SK-N-SH treated with all-trans-retinoic acid at 6 μM for 48 hours (cell line): ENCODE results near the gene DGKG.

ENCODE experiments used
- BACH2 ChIP-seq: fragments of 250-450 bp; sonication (Bioruptor Pico); IDR thresholded peaks from 2 replicates; pipeline ENCODE4 v1.9.0; 2021; ENCODE audit warnings: mild to moderate bottlenecking, borderline replicate concordance
- CSDC2 ChIP-seq: fragments of 250-450 bp; sonication (Bioruptor Pico); IDR thresholded peaks from 2 replicates; pipeline ENCODE4 v1.5.0; 2020; ENCODE audit warnings: mild to moderate bottlenecking, moderate library complexity
- ESRRG ChIP-seq: fragments of 250-450 bp; sonication (Bioruptor Pico); IDR thresholded peaks from 2 replicates; pipeline ENCODE4 v1.6.1; 2021; ENCODE audit warnings: mild to moderate bottlenecking
- ISL1 ChIP-seq: fragments of 250-450 bp; sonication (Bioruptor Pico); IDR thresholded peaks from 2 replicates; pipeline ENCODE4 v2.1.2; 2022; ENCODE audit warnings: mild to moderate bottlenecking, moderate library complexity
- OSR1 ChIP-seq: fragments of 250-450 bp; sonication (Bioruptor Pico); IDR thresholded peaks from 2 replicates; pipeline ENCODE4 v1.8.0; 2022; ENCODE audit warnings: moderate library complexity, mild to moderate bottlenecking, inconsistent platforms
- PPARA ChIP-seq: fragments of 250-450 bp; sonication (Bioruptor Pico); IDR thresholded peaks from 2 replicates; pipeline ENCODE4 v1.5.0; 2020; ENCODE audit warnings: mild to moderate bottlenecking, borderline replicate concordance
- ZFP30 ChIP-seq: fragments of 450-650 bp; formaldehyde crosslinking; IDR thresholded peaks from 2 replicates; pipeline ENCODE4 v1.5.0; 2022; ENCODE audit warnings: mild to moderate bottlenecking, moderate library complexity
- ZNF70 ChIP-seq: fragments of 450-650 bp; formaldehyde crosslinking; IDR thresholded peaks from 2 replicates; pipeline ENCODE4 v1.5.0; 2020; ENCODE audit warnings: mild to moderate bottlenecking, moderate library complexity
- TF ChIP-seq, protein P1 (sequence below): fragments of 250-450 bp; sonication (Bioruptor Pico); IDR thresholded peaks from 2 replicates; pipeline ENCODE4 v1.8.0; 2020; ENCODE audit warnings: mild to moderate bottlenecking, moderate library complexity, borderline replicate concordance
- TF ChIP-seq, protein P2 (sequence below): fragments of 250-450 bp; sonication (Bioruptor Pico); IDR thresholded peaks from 2 replicates; pipeline ENCODE4 v1.5.1; 2020; ENCODE audit warnings: low read depth, mild to moderate bottlenecking, moderate library complexity
- TF ChIP-seq, protein P3 (sequence below): fragments of 250-450 bp; sonication (Bioruptor Pico); IDR thresholded peaks from 2 replicates; pipeline ENCODE4 v1.8.0; 2021; ENCODE audit warnings: low read depth, mild to moderate bottlenecking, moderate library complexity, borderline replicate concordance

DNA sequence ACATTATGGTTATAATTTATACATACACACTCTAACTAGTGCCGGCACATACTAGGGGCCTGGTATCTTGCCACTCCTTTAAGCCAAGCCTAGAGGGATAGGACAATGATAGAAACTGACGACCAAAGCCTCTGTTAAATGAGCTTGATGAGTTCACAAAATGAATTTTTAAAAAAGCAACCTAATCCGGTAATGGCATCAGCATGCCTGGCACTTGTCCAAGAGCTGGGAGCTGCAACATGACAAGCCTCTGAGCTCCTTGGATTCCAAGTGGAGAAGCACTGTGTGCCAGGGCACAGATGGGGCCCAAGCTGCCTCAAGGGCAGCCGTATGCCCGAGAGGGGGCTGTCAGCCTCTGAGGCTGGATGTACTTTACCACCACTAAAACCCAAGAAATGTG, 262.9 kb downstream of the DGKG start:
- TF ChIP-seq, protein P1, sequence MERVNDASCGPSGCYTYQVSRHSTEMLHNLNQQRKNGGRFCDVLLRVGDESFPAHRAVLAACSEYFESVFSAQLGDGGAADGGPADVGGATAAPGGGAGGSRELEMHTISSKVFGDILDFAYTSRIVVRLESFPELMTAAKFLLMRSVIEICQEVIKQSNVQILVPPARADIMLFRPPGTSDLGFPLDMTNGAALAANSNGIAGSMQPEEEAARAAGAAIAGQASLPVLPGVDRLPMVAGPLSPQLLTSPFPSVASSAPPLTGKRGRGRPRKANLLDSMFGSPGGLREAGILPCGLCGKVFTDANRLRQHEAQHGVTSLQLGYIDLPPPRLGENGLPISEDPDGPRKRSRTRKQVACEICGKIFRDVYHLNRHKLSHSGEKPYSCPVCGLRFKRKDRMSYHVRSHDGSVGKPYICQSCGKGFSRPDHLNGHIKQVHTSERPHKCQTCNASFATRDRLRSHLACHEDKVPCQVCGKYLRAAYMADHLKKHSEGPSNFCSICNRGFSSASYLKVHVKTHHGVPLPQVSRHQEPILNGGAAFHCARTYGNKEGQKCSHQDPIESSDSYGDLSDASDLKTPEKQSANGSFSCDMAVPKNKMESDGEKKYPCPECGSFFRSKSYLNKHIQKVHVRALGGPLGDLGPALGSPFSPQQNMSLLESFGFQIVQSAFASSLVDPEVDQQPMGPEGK: no peak
- TF ChIP-seq ZFP30 (CRISPR knock-in tag) (no peak), BACH2 (CRISPR knock-in tag) (no peak), PPARA (no peak), ZNF70 (CRISPR knock-in tag) (no peak), ISL1 (CRISPR knock-in tag) (0 out of 2 replicates have a peak, but pooled peaks have one; percentile 3), ESRRG (CRISPR knock-in tag) (no peak), OSR1 (CRISPR knock-in tag) (no peak), CSDC2 (no peak)
- TF ChIP-seq, protein P2, sequence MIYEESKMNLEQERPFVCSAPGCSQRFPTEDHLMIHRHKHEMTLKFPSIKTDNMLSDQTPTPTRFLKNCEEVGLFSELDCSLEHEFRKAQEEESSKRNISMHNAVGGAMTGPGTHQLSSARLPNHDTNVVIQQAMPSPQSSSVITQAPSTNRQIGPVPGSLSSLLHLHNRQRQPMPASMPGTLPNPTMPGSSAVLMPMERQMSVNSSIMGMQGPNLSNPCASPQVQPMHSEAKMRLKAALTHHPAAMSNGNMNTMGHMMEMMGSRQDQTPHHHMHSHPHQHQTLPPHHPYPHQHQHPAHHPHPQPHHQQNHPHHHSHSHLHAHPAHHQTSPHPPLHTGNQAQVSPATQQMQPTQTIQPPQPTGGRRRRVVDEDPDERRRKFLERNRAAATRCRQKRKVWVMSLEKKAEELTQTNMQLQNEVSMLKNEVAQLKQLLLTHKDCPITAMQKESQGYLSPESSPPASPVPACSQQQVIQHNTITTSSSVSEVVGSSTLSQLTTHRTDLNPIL (CRISPR knock-in tag): no peak
- TF ChIP-seq, protein P3, sequence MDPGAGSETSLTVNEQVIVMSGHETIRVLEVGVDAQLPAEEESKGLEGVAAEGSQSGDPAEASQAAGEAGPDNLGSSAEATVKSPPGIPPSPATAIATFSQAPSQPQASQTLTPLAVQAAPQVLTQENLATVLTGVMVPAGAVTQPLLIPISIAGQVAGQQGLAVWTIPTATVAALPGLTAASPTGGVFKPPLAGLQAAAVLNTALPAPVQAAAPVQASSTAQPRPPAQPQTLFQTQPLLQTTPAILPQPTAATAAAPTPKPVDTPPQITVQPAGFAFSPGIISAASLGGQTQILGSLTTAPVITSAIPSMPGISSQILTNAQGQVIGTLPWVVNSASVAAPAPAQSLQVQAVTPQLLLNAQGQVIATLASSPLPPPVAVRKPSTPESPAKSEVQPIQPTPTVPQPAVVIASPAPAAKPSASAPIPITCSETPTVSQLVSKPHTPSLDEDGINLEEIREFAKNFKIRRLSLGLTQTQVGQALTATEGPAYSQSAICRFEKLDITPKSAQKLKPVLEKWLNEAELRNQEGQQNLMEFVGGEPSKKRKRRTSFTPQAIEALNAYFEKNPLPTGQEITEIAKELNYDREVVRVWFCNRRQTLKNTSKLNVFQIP: no peak
